Gastrocnemius medialis (tissue), 4 donors: Measurements from ENCODE around the gene C1QTNF3. TPM values are rescaled to one million over a fixed set of nuclear protein-coding genes. Genes with fewer than 3 reads are reported as not detected.
A peak's percentile ranks its signal among the peaks of the same experiment; 100 is the strongest.

Experiments
- ATAC-seq, 2 donors: fragments of 150-250 bp; one replicate each; pipeline ENCODE4 v1.9.1; 2016
- DNase-seq, 2 donors: peaks; one replicate each; pipeline ENCODE4 v3.0.0-alpha.2; 2019
- H3K27ac ChIP-seq, 4 donors: fragments of 200-600 bp; sonication (generic); 1 replicate in 1 of 4; 2 replicates in 3 of 4; pipeline ENCODE4 v1.5.1; 2016 to 2018; ENCODE audit warnings: mild to moderate bottlenecking in 2 of 4, moderate library complexity in 1 of 4
- H3K27me3 ChIP-seq, 3 donors: fragments of 200-600 bp; sonication (generic) in 2 of 3; 1 replicate in 1 of 3; 2 replicates in 2 of 3; pipeline versions ENCODE4 v1.5.1 to v1.6.0; 2016 to 2019; ENCODE audit warnings: mild to moderate bottlenecking in 1 of 3, moderate library complexity in 1 of 3
- H3K36me3 ChIP-seq, 2 donors: fragments of 200-600 bp; sonication (generic) in 1 of 2; one replicate each; pipeline ENCODE4 v1.5.1; 2017 to 2018
- H3K4me1 ChIP-seq, 2 donors: fragments of 200-600 bp; sonication (generic) in 1 of 2; one replicate each; pipeline ENCODE4 v1.5.1; 2016 to 2017; ENCODE audit warnings: mild to moderate bottlenecking in 2 of 2
- H3K4me3 ChIP-seq, 4 donors: fragments of 200-600 bp; sonication (generic) in 3 of 4; 1 replicate in 1 of 4; 2 replicates in 3 of 4; pipeline ENCODE4 v1.5.1; 2016 to 2019; ENCODE audit warnings: mild to moderate bottlenecking in 2 of 4
- H3K9me3 ChIP-seq, 3 donors: fragments of 200-600 bp; sonication (generic) in 2 of 3; 1 replicate in 1 of 3; 2 replicates in 2 of 3; pipeline ENCODE4 v1.5.1; 2016 to 2019
- CTCF ChIP-seq, 5 experiments: fragments of 450-650 bp in 3 of 5; fragments of 200-600 bp in 2 of 5; sonication (generic) in 2 of 5; IDR thresholded peaks in 4 of 5; conservative IDR thresholded peaks in 1 of 5; 1 replicate in 4 of 5; 2 replicates in 1 of 5; pipeline ENCODE4 v1.5.1; 2016 to 2019; ENCODE audit warnings: antibody characterized with exemption in 5 of 5, mild to moderate bottlenecking in 3 of 5, moderate library complexity in 3 of 5
- POLR2A ChIP-seq, 2 donors: fragments of 450-650 bp; IDR thresholded peaks; one replicate each; pipeline ENCODE4 v1.6.1; 2017; ENCODE audit warnings: antibody characterized with exemption in 2 of 2, mild to moderate bottlenecking in 2 of 2, moderate library complexity in 2 of 2
- in situ Hi-C, 4 donors: fragments of 200-750 bp; cut with MboI; loops; one replicate each; pipeline versions ENCODE4 v1.15.0 to v1.8.0; 2017; ENCODE audit warnings: low sequenced_read_pairs in 4 of 4
- intact Hi-C: fragments of 100-400 bp; cut with DNase I; formaldehyde crosslinking; loops from one replicate; pipeline ENCODE4 v1.15.1; 2023; ENCODE audit warnings: low total_unique reads
- total RNA-seq, 4 donors: library from RNA; depleted of rRNA; stranded (reverse); fragments of >200 nt; gene quantifications; one replicate each; pipeline versions ENCODE4 v1.1.0 to v1.2.3, GENCODE V29; 2016

The C1QTNF3 gene
- total RNA-seq, 4 donors from 2014 or later = 0.33 to 1.00 TPM; not detected in 2

DNA sequence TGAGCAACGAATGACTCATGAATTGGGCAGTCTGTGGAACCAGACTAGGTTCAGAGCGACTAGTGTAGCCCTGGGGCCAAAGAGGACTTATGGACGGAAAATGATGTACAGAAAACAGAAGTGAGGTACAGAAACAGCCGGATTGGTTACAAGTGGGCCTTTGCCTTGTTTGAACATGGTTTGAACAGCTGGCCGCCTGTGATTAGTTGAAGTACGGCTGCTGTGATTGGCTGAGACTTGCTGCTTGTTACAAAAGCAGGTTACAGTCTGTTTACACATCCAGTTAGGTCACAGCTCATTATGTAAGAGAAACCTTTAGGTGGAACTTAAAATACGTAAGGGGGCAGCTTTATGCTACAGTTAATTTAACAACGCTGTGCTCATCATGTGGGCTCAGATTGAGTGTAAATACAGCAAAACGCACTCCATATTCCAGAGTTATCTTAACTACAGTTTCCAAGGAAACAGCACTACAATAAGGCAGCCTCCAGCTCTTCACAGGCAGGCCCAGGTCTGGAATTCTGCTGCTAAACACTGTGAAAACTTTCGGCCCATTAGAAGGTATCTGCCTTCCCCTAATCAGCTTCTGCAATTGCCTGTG lies 41.7 kb downstream of the C1QTNF3 start:
- no peak overlapping the region for H3K4me3 ChIP-seq
- no peak overlapping the region for H3K27ac ChIP-seq
- H3K27me3 ChIP-seq = no peaks in the 10 kb centered on the region
- peaks cover 0 to 23% of the 10 kb centered on the region in 2 donors for H3K36me3 ChIP-seq
- TF ChIP-seq POLR2A (IDR thresholded peaks at IDR 0.05) = no peak
- no peak for TF ChIP-seq CTCF (IDR thresholded peaks at IDR 0.05 in 4 of 5, conservative IDR thresholded peaks at IDR 0.05 in 1 of 5)
- in situ Hi-C loops (loop anchor here in 3 of 4 donors (25.0 kb wide), 2 partner anchors 461 to 911 kb away; partner anchors contain the start of genes BRIX1 (in 2 of the 3) and RAD1 (in 2 of the 3)), intact Hi-C loops (no loop called here)
- H3K4me1 ChIP-seq = peaks cover 0 to 6% of the 10 kb centered on the region in 2 donors
- no peaks in the 10 kb centered on the region for H3K9me3 ChIP-seq
- DNase-seq (no peak), ATAC-seq (no peak)

- ATAC-seq (no peak), DNase-seq (no peak)
- in situ Hi-C loops (loop anchor here (10.0 to 25.0 kb wide), 3 partner anchors 462 to 912 kb away; partner anchors contain the start of genes BRIX1 (in 2 of the 4) and RAD1 (in 2 of the 4)), intact Hi-C loops (no loop called here)
- Histone ChIP-seq H3K36me3 (peaks cover 0 to 23% of the 10 kb centered on the region in 2 donors), H3K4me1 (peaks cover 0 to 6% of the 10 kb centered on the region in 2 donors), H3K27ac (no peak overlapping the region), H3K9me3 (no peaks in the 10 kb centered on the region), H3K27me3 (no peaks in the 10 kb centered on the region), H3K4me3 (no peak overlapping the region)
- no peak for TF ChIP-seq CTCF (IDR thresholded peaks at IDR 0.05 in 4 of 5, conservative IDR thresholded peaks at IDR 0.05 in 1 of 5)
- TF ChIP-seq POLR2A (IDR thresholded peaks at IDR 0.05) = no peak
Measured at GRCh38 chr5:33999978-34000377, 43.0 kb downstream of the C1QTNF3 start.

GRCh38 chr5:33997331-33997983 lies 45.6 kb downstream of the C1QTNF3 start:
- intact Hi-C loops = loop anchor here (1.0 to 2.0 kb wide), 2 partner anchors 10 to 469 kb away; no protein-coding TSS in a partner anchor
- peaks cover 0 to 6% of the 10 kb centered on the region in 2 donors for H3K4me1 ChIP-seq
- TF ChIP-seq CTCF (IDR thresholded peaks at IDR 0.05 in 4 of 5, conservative IDR thresholded peaks at IDR 0.05 in 1 of 5) = peak; percentile 36 to 65 (median 50)
- no peak for TF ChIP-seq POLR2A (IDR thresholded peaks at IDR 0.05)
- H3K4me3 ChIP-seq = no peak overlapping the region
- peak overlapping the region; percentile 21 to 67 (median 30) for H3K27ac ChIP-seq
- peak; percentile 55 to 82 for DNase-seq
- ATAC-seq = peak; percentile 96 to 99
- no peaks in the 10 kb centered on the region for H3K9me3 ChIP-seq
- in situ Hi-C loops = loop anchor here in 3 of 4 donors (10.0 to 25.0 kb wide), 2 partner anchors 465 to 467 kb away; no protein-coding TSS in a partner anchor
- H3K27me3 ChIP-seq = no peaks in the 10 kb centered on the region
- no peaks in the 10 kb centered on the region for H3K36me3 ChIP-seq

GRCh38 chr5:33995865-33996264 lies 47.1 kb downstream of the C1QTNF3 start:
- TF ChIP-seq POLR2A (IDR thresholded peaks at IDR 0.05) (no peak), CTCF (IDR thresholded peaks at IDR 0.05 in 4 of 5, conservative IDR thresholded peaks at IDR 0.05 in 1 of 5) (no peak)
- Histone ChIP-seq H3K36me3 (no peaks in the 10 kb centered on the region), H3K4me1 (peaks cover 0 to 6% of the 10 kb centered on the region in 2 donors), H3K9me3 (no peaks in the 10 kb centered on the region), H3K4me3 (no peak overlapping the region), H3K27me3 (no peaks in the 10 kb centered on the region), H3K27ac (no peak overlapping the region)
- in situ Hi-C loops = loop anchor here in 3 of 4 donors (10.0 to 25.0 kb wide), 2 partner anchors 466 to 469 kb away; no protein-coding TSS in a partner anchor
- no peak for DNase-seq
- no peak for ATAC-seq
- intact Hi-C loops = loop anchor here (2.0 kb wide), 1 partner anchor 471 kb away; no protein-coding TSS in a partner anchor
